Tibial artery (tissue), 4 donors: ENCODE measurements around the gene NR3C2.

Source experiments
- DNase-seq, 2 donors: peaks; one replicate each; pipeline ENCODE4 v3.0.0-alpha.2; 2019
- H3K27ac ChIP-seq, 2 donors: fragments of 200-600 bp; sonication (generic) in 1 of 2; 1 replicate in 1 of 2; 2 replicates in 1 of 2; pipeline ENCODE4 v1.5.1; 2018 to 2019; ENCODE audit warnings: mild to moderate bottlenecking in 1 of 2
- H3K27me3 ChIP-seq, 2 donors: fragments of 200-600 bp; sonication (generic) in 1 of 2; one replicate each; pipeline versions ENCODE4 v1.5.1 to v1.6.0; 2016 to 2019
- H3K36me3 ChIP-seq, 3 donors: fragments of 200-600 bp; sonication (generic) in 2 of 3; one replicate each; pipeline ENCODE4 v1.5.1; 2016 to 2019; ENCODE audit warnings: mild to moderate bottlenecking in 2 of 3
- H3K4me1 ChIP-seq, 4 donors: fragments of 200-600 bp; sonication (generic) in 2 of 4; 1 replicate in 3 of 4; 2 replicates in 1 of 4; pipeline ENCODE4 v1.5.1; 2016 to 2019
- H3K4me3 ChIP-seq, 2 donors: fragments of 200-600 bp; sonication (generic) in 1 of 2; 1 replicate in 1 of 2; 2 replicates in 1 of 2; pipeline ENCODE4 v1.5.1; 2018 to 2019; ENCODE audit warnings: mild to moderate bottlenecking in 2 of 2
- H3K9me3 ChIP-seq, 3 donors: fragments of 200-600 bp; sonication (generic) in 1 of 3; one replicate each; pipeline ENCODE4 v1.5.1; 2016 to 2019
- intact Hi-C: fragments of 100-400 bp; cut with DNase I; formaldehyde crosslinking; loops from one replicate; pipeline ENCODE4 v1.15.0; 2023; ENCODE audit warnings: low total_unique reads
- TF ChIP-seq, protein P1 (sequence below), 2 experiments: fragments of 200-600 bp in 1 of 2; fragments of 450-650 bp in 1 of 2; IDR thresholded peaks; one replicate each; pipeline ENCODE4 v1.5.1; 2017 to 2019; ENCODE audit warnings: antibody characterized with exemption in 2 of 2, mild to moderate bottlenecking in 1 of 2, moderate library complexity in 1 of 2

The NR3C2 gene

GRCh38 chr4:148110169-148110568 lies 332.0 kb downstream of the NR3C2 start:
- Histone ChIP-seq H3K9me3 (peaks cover 0 to 7% (median 0%) of the 10 kb centered on the region in 3 donors), H3K4me1 (no peaks in the 10 kb centered on the region), H3K27ac (no peak overlapping the region), H3K27me3 (no peaks in the 10 kb centered on the region), H3K36me3 (peaks cover 29 to 55% (median 42%) of the 10 kb centered on the region in 3 donors), H3K4me3 (no peak overlapping the region)
- DNase-seq: no peak
- intact Hi-C loops: no loop called here
- TF ChIP-seq, protein P1, sequence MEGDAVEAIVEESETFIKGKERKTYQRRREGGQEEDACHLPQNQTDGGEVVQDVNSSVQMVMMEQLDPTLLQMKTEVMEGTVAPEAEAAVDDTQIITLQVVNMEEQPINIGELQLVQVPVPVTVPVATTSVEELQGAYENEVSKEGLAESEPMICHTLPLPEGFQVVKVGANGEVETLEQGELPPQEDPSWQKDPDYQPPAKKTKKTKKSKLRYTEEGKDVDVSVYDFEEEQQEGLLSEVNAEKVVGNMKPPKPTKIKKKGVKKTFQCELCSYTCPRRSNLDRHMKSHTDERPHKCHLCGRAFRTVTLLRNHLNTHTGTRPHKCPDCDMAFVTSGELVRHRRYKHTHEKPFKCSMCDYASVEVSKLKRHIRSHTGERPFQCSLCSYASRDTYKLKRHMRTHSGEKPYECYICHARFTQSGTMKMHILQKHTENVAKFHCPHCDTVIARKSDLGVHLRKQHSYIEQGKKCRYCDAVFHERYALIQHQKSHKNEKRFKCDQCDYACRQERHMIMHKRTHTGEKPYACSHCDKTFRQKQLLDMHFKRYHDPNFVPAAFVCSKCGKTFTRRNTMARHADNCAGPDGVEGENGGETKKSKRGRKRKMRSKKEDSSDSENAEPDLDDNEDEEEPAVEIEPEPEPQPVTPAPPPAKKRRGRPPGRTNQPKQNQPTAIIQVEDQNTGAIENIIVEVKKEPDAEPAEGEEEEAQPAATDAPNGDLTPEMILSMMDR (IDR thresholded peaks at IDR 0.05): no peak

DNA sequence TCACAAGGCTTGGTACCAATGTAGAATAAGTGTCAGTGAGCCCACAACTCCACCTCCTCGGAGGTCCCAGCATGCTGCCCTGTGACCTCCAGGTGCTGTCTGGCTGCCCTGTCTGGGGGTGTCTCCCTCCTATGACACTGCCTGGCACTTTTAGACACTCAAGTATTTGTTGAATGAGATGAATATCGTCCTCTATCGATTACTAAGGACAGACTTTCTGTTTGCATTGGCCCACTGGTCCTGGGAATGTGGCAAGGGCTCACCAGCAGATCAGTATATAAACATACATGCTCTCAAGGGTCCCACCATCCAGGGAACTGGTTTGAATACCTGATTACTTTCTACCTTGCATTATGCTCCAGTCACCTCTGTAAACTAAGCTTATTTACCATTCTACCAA lies 333.0 kb downstream of the NR3C2 start:
- TF ChIP-seq, protein P1 (IDR thresholded peaks at IDR 0.05): no peak
- H3K4me3 ChIP-seq: no peak overlapping the region
- DNase-seq: no peak
- H3K27ac ChIP-seq: no peak overlapping the region
- peaks cover 0 to 7% (median 0%) of the 10 kb centered on the region in 3 donors for H3K9me3 ChIP-seq
- intact Hi-C loops: no loop called here
- H3K36me3 ChIP-seq: peaks cover 36 to 64% (median 41%) of the 10 kb centered on the region in 3 donors
- H3K27me3 ChIP-seq: no peaks in the 10 kb centered on the region
- no peaks in the 10 kb centered on the region for H3K4me1 ChIP-seq

- no peak for DNase-seq
- Histone ChIP-seq H3K9me3 (peaks cover 0 to 7% (median 0%) of the 10 kb centered on the region in 3 donors), H3K27ac (no peak overlapping the region), H3K27me3 (no peaks in the 10 kb centered on the region), H3K4me1 (no peaks in the 10 kb centered on the region), H3K36me3 (peaks cover 36 to 62% (median 37%) of the 10 kb centered on the region in 3 donors), H3K4me3 (no peak overlapping the region)
- TF ChIP-seq, protein P1 (IDR thresholded peaks at IDR 0.05): no peak
- intact Hi-C loops: no loop called here
These were observed 333.4 kb downstream of the NR3C2 start for GRCh38 chr4:148108766-148109165.

- intact Hi-C loops: no loop called here
- H3K4me3 ChIP-seq: no peak overlapping the region
- TF ChIP-seq, protein P1 (IDR thresholded peaks at IDR 0.05): no peak
- no peaks in the 10 kb centered on the region for H3K4me1 ChIP-seq
- DNase-seq: no peak
- no peak overlapping the region for H3K27ac ChIP-seq
- H3K27me3 ChIP-seq: no peaks in the 10 kb centered on the region
- H3K36me3 ChIP-seq: peaks cover 19 to 24% (median 23%) of the 10 kb centered on the region in 3 donors
- H3K9me3 ChIP-seq: peaks cover 0 to 7% (median 0%) of the 10 kb centered on the region in 3 donors
These were observed 338.4 kb downstream of the NR3C2 start for GRCh38 chr4:148103597-148104355.

- no peak for DNase-seq
- Histone ChIP-seq H3K9me3 (peaks cover 0 to 5% (median 0%) of the 10 kb centered on the region in 3 donors), H3K4me3 (no peak overlapping the region), H3K4me1 (no peaks in the 10 kb centered on the region), H3K36me3 (peaks cover 7 to 19% (median 14%) of the 10 kb centered on the region in 3 donors), H3K27ac (no peak overlapping the region), H3K27me3 (no peaks in the 10 kb centered on the region)
- intact Hi-C loops: no loop called here
- TF ChIP-seq, protein P1 (IDR thresholded peaks at IDR 0.05): no peak
These were observed 340.4 kb downstream of the NR3C2 start for GRCh38 chr4:148101790-148102189.
